Stomach smooth muscle (tissue), 2 donors: Measurements from ENCODE around the gene COL5A1.
"Not testable (repeated sequence)": the region's sequence is repeated elsewhere in the genome, so short reads cannot be mapped to it uniquely, and the experiment has no call there.

ENCODE experiments used
- H3K27ac ChIP-seq: one replicate; pipeline ENCODE4 v1.7.0; 2013; ENCODE audit warnings: mild to moderate bottlenecking, low read length, inconsistent platforms
- H3K27me3 ChIP-seq, 2 donors: one replicate each; pipeline ENCODE4 v1.7.0; 2013; ENCODE audit warnings: low read length in 2 of 2; ENCODE audit not compliant: insufficient read depth in 2 of 2, control insufficient read depth in 1 of 2
- H3K36me3 ChIP-seq, 2 donors: one replicate each; pipeline ENCODE4 v1.7.0; 2013; ENCODE audit warnings: low read length in 2 of 2; ENCODE audit not compliant: control insufficient read depth in 2 of 2, insufficient read depth in 2 of 2
- H3K4me1 ChIP-seq: one replicate; pipeline ENCODE4 v1.7.0; 2013; ENCODE audit warnings: low read length; ENCODE audit not compliant: control insufficient read depth, insufficient read depth
- H3K4me3 ChIP-seq, 2 donors: one replicate each; pipeline ENCODE4 v1.7.0; 2013; ENCODE audit warnings: low read length in 2 of 2
- H3K9ac ChIP-seq, 2 donors: one replicate each; pipeline ENCODE4 v1.7.0; 2013; ENCODE audit warnings: low read length in 2 of 2, mild to moderate bottlenecking in 1 of 2
- H3K9me3 ChIP-seq, 2 donors: one replicate each; pipeline ENCODE4 v1.7.0; 2013; ENCODE audit warnings: low read length in 2 of 2; ENCODE audit not compliant: control insufficient read depth in 2 of 2
- donor health status: healthy.
- donor health status: Pancreatic carcinoma.

Gene COL5A1

GRCh38 chr9:134661299-134661698 is 19.7 kb downstream of the COL5A1 start:
- Histone ChIP-seq H3K9ac (no peak overlapping the region), H3K36me3 (no peaks in the 10 kb centered on the region), H3K4me1 (peaks cover 73% of the 10 kb centered on the region), H3K27me3 (no peaks in the 10 kb centered on the region), H3K27ac (peak overlapping the region; percentile 92), H3K9me3 (no peaks in the 10 kb centered on the region), H3K4me3 (peak overlapping the region in 1 of 2 donors; percentile 47)

- Histone ChIP-seq H3K4me1 (peaks cover 73% of the 10 kb centered on the region), H3K9ac (no peak overlapping the region), H3K36me3 (no peaks in the 10 kb centered on the region), H3K4me3 (peak overlapping the region in 1 of 2 donors; percentile 47), H3K9me3 (no peaks in the 10 kb centered on the region), H3K27ac (peak overlapping the region; percentile 92), H3K27me3 (no peaks in the 10 kb centered on the region)
These were observed 20.2 kb downstream of the COL5A1 start for GRCh38 chr9:134661791-134662142.

- H3K9ac ChIP-seq, result peak overlapping the region; percentile 39 to 58
These were observed 20.7 kb downstream of the COL5A1 start for GRCh38 chr9:134662143-134662876.

GRCh38 chr9:134663084-134663483 is 21.5 kb downstream of the COL5A1 start:
- Histone ChIP-seq H3K9me3 (no peaks in the 10 kb centered on the region), H3K9ac (peak overlapping the region; percentile 36 to 39), H3K36me3 (no peaks in the 10 kb centered on the region), H3K4me1 (peaks cover 72% of the 10 kb centered on the region), H3K27me3 (no peaks in the 10 kb centered on the region), H3K27ac (peak overlapping the region; percentile 92), H3K4me3 (peak overlapping the region; percentile 10 to 35)

More at GRCh38 chr9:134662143-134662876, 20.7 kb downstream of the COL5A1 start:
- Histone ChIP-seq H3K9me3 (no peaks in the 10 kb centered on the region), H3K4me3 (peak overlapping the region; percentile 35 to 38), H3K4me1 (peaks cover 78% of the 10 kb centered on the region), H3K27ac (peak overlapping the region; percentile 92), H3K36me3 (no peaks in the 10 kb centered on the region), H3K27me3 (no peaks in the 10 kb centered on the region)

- H3K27me3 ChIP-seq, result no peaks in the 10 kb centered on the region
- H3K9me3 ChIP-seq, result no peaks in the 10 kb centered on the region
- H3K4me3 ChIP-seq, result no peak overlapping the region
- no peaks in the 10 kb centered on the region for H3K36me3 ChIP-seq
- H3K4me1 ChIP-seq, result peaks cover 64% of the 10 kb centered on the region
- H3K27ac ChIP-seq, result peak overlapping the region; percentile 92
- H3K9ac ChIP-seq, result no peak overlapping the region
These were observed 22.3 kb downstream of the COL5A1 start for GRCh38 chr9:134663753-134664415.

GRCh38 chr9:134664446-134664845 is 22.8 kb downstream of the COL5A1 start:
- Histone ChIP-seq H3K4me1 (peaks cover 61% of the 10 kb centered on the region), H3K27me3 (no peaks in the 10 kb centered on the region), H3K27ac (peak overlapping the region; percentile 92)

GRCh38 chr9:134666208-134666607 is 24.6 kb downstream of the COL5A1 start:
- Histone ChIP-seq H3K9ac (no peak overlapping the region), H3K27me3 (no peaks in the 10 kb centered on the region), H3K4me1 (peaks cover 56% of the 10 kb centered on the region), H3K4me3 (no peak overlapping the region), H3K9me3 (no peaks in the 10 kb centered on the region), H3K27ac (peak overlapping the region; percentile 18), H3K36me3 (no peaks in the 10 kb centered on the region)

More at GRCh38 chr9:134664446-134664845, 22.8 kb downstream of the COL5A1 start:
- Histone ChIP-seq H3K9ac (no peak overlapping the region), H3K4me3 (no peak overlapping the region), H3K9me3 (no peaks in the 10 kb centered on the region), H3K36me3 (no peaks in the 10 kb centered on the region)

- peak overlapping the region; percentile 24 for H3K27ac ChIP-seq
- peaks cover 56% of the 10 kb centered on the region for H3K4me1 ChIP-seq
- H3K9me3 ChIP-seq, result no peaks in the 10 kb centered on the region
- H3K36me3 ChIP-seq, result no peaks in the 10 kb centered on the region
- H3K4me3 ChIP-seq, result no peak overlapping the region
- no peaks in the 10 kb centered on the region for H3K27me3 ChIP-seq
- H3K9ac ChIP-seq, result no peak overlapping the region
These were observed 25.2 kb downstream of the COL5A1 start for GRCh38 chr9:134666831-134667230.

GRCh38 chr9:134668977-134669376 is 27.4 kb downstream of the COL5A1 start:
- peaks cover 40% of the 10 kb centered on the region for H3K4me1 ChIP-seq
- H3K9ac ChIP-seq, H3K36me3 ChIP-seq, H3K9me3 ChIP-seq, H3K27me3 ChIP-seq, H3K4me3 ChIP-seq, H3K27ac ChIP-seq: not testable (repeated sequence)

- H3K27ac ChIP-seq, result no peak overlapping the region
These were observed 27.9 kb downstream of the COL5A1 start for GRCh38 chr9:134669399-134669955.

More at GRCh38 chr9:134669399-134669955, 27.9 kb downstream of the COL5A1 start:
- Histone ChIP-seq H3K9me3 (no peaks in the 10 kb centered on the region), H3K4me1 (peaks cover 35% of the 10 kb centered on the region), H3K9ac (no peak overlapping the region), H3K27me3 (no peaks in the 10 kb centered on the region), H3K4me3 (no peak overlapping the region), H3K36me3 (no peaks in the 10 kb centered on the region)
